Measurements from ENCODE around the gene MIEF1. TPM values are rescaled to one million over a fixed set of nuclear protein-coding genes. Genes with fewer than 3 reads are reported as not detected.

The MIEF1 gene
- polyA plus RNA-seq, 1 of the 3 experiments (the other 2 are of a cell fraction), result 7.5 TPM

DNA sequence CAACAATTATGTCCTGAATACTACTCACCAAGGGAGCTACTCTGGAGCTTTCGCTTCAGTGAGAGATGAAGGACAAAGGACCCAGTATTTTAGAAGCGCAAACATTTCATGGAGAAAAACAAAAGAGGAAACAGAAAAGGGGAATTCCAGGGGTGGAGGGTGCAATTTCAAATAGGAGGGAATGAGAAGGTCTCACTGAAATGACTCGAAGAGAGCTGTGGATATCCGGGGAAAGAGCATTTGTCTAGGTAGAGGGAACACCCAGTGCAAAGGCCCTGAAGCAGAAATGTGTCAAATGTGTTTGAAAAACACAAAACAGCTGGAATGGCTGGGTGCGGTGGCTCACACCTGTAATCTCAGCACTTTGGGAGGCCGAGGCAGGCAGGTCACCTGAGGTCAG, 28.0 kb downstream of the MIEF1 start:
- ChIA-PET CTCF (interaction anchor here (0.6 to 4.7 kb wide), 6 partner anchors 15 to 560 kb away, joined by 3 to 36 read pairs (median 4); no protein-coding TSS in a partner anchor), POLR2A (interaction anchor here (1.7 kb wide), 1 partner anchor 210 kb away, joined by 9 read pairs; the partner anchor contains the start of gene RPL3)
- no peak for TF ChIP-seq TAF1 (IDR thresholded peaks at IDR 0.05; ENCODE audit: borderline replicate concordance, low read depth, low read length)
- TF ChIP-seq MAX (IDR thresholded peaks at IDR 0.05; ENCODE audit: low read depth), result no peak
- TF ChIP-seq SMC3 (IDR thresholded peaks at IDR 0.05; ENCODE audit: low read depth, low read length), result no peak
- no peak for TF ChIP-seq RFX5 (IDR thresholded peaks at IDR 0.05; ENCODE audit: low read length)
- Histone ChIP-seq H3K79me2 (ENCODE audit: insufficient read depth) (peaks cover 21% of the 10 kb centered on the region), H3K36me3 (replicated peaks in 1 of 2; ENCODE audit: control insufficient read depth in 1 of 2, insufficient read depth in 2 of 2, low read length in 1 of 2) (peaks cover 0 to 5% of the 10 kb centered on the region in 2 experiments), H3K4me1 (ENCODE audit: control insufficient read depth in 1 of 2, insufficient read depth in 2 of 2, low read depth in 1 of 2, low read length in 1 of 2) (peaks cover 4 to 24% of the 10 kb centered on the region in 2 experiments; a peak in 2 of 4 replicates), H3K27ac (ENCODE audit: low read depth in 2 of 2, low read length in 1 of 2) (no peak overlapping the region), H3K9ac (no peak overlapping the region), H3K9me3 (no peaks in the 10 kb centered on the region), H4K20me1 (ENCODE audit: insufficient read depth) (peaks cover 24% of the 10 kb centered on the region), H2AFZ (ENCODE audit: low read depth) (no peak overlapping the region), H3F3A (replicated peaks; ENCODE audit: insufficient read depth) (peaks cover under 1% of the 10 kb centered on the region), H3K4me3 (ENCODE audit: low read depth in 2 of 2, low read length in 1 of 2) (no peak overlapping the region), H3K9me2 (no peaks in the 10 kb centered on the region), H3K4me2 (no peak overlapping the region), H3K27me3 (ENCODE audit: insufficient read depth) (no peaks in the 10 kb centered on the region)
- 93% methylated on average over 6 of the region's 6 CpGs for WGBS (ENCODE audit: low lambda C conversion rate)
- DNase-seq, result no peak

DNA sequence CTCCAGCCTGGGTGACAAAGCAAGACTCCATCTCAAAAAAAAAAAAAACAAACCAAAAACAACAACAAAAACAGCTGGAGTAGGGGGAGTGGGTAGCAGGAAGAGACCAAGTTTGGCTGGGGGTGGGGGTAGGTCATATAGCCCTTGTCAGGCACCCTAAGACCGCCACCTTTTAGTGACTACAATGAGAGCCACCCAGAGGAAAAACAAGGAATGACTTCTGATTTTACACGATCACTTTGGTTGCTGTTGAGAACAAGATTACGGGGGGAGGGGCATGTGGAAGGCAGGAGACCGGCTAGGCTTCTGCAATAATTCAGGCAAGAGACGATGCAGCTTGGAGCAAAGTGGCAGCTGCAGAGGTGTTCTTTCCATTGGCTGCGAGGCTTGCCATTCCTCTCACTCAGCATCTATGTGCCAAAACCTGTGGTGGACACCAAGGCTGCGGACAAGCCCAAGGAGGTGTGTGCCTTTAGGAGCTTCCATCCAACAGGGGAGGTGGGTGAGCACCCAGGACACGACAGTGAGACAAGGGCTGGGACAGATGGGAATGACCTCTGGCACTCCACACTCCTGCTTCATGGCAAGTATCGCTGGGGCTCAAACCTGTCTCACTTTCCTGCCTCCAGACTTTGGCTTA, 28.7 kb downstream of the MIEF1 start:
- POLR2A ChIA-PET, result no interaction called here
- DNase-seq, result peak; percentile 45

GRCh38 chr22:39532215-39533073, 30.4 kb downstream of the MIEF1 start, which contains the start of gene RPS19BP1:
RPS19BP1 (minus strand) TSS chr22:39532748; CDS start chr22:39532738, 10 bp downstream.
- CTCF ChIA-PET, result interaction anchor here (4.7 kb wide), 1 partner anchor 35 kb away, joined by 36 read pairs; no protein-coding TSS in a partner anchor
- no CpG with 5 or more reads among the region's 67 CpGs for WGBS (ENCODE audit: low lambda C conversion rate)
- TF ChIP-seq GATA2 (CRISPR knock-in tag; IDR thresholded peaks at IDR 0.05) (no peak), PBX3 (IDR thresholded peaks at IDR 0.05) (peak; percentile 91), CTCF (IDR thresholded peaks at IDR 0.05) (no peak), POLR2AphosphoS5 (IDR thresholded peaks at IDR 0.05; ENCODE audit: low read depth, low read length) (peak; percentile 81), CHD2 (IDR thresholded peaks at IDR 0.05; ENCODE audit: low read length, partially characterized antibody) (peak; percentile 86), EZH2phosphoT487 (IDR thresholded peaks at IDR 0.05; ENCODE audit: borderline replicate concordance, low read depth) (no peak)

More for the DNA sequence above, 28.7 kb downstream of the MIEF1 start:
- Histone ChIP-seq H3F3A (replicated peaks; ENCODE audit: insufficient read depth) (no peaks in the 10 kb centered on the region), H3K79me2 (ENCODE audit: insufficient read depth) (peaks cover 21% of the 10 kb centered on the region), H3K36me3 (replicated peaks in 1 of 2; ENCODE audit: control insufficient read depth in 1 of 2, insufficient read depth in 2 of 2, low read length in 1 of 2) (peaks cover 0 to 5% of the 10 kb centered on the region in 2 experiments), H3K4me1 (ENCODE audit: control insufficient read depth in 1 of 2, insufficient read depth in 2 of 2, low read depth in 1 of 2, low read length in 1 of 2) (peaks cover 4 to 24% of the 10 kb centered on the region in 2 experiments; a peak in 2 of 4 replicates), H3K9ac (no peak overlapping the region), H3K27me3 (ENCODE audit: insufficient read depth) (no peaks in the 10 kb centered on the region), H3K9me2 (no peaks in the 10 kb centered on the region), H2AFZ (ENCODE audit: low read depth) (no peak overlapping the region), H4K20me1 (ENCODE audit: insufficient read depth) (peaks cover 17% of the 10 kb centered on the region), H3K27ac (ENCODE audit: low read depth in 2 of 2, low read length in 1 of 2) (no peak overlapping the region; a peak in 1 of 4 replicates), H3K9me3 (no peaks in the 10 kb centered on the region), H3K4me3 (ENCODE audit: low read depth in 2 of 2, low read length in 1 of 2) (no peak overlapping the region), H3K4me2 (peak overlapping the region; percentile 81)
- CTCF ChIA-PET, result interaction anchor here (0.9 to 4.7 kb wide), 4 partner anchors 16 to 131 kb away, joined by 3 to 36 read pairs (median 10); partner anchors contain the start of gene TAB1
- no peak for TF ChIP-seq GABPA (IDR thresholded peaks at IDR 0.05; ENCODE audit: low read depth)
- WGBS (ENCODE audit: low lambda C conversion rate), result 35% methylated on average over 6 of the region's 9 CpGs

More at GRCh38 chr22:39532215-39533073, 30.4 kb downstream of the MIEF1 start, which contains the start of gene RPS19BP1:
- POLR2A ChIA-PET, result interaction anchor here (0.6 to 1.0 kb wide), 3 partner anchors 10 to 512 kb away, joined by 3 read pairs; no protein-coding TSS in a partner anchor
- DNase-seq, result peak; percentile 86
- peak within 1 kb of the TSS; percentile 46; the same call in 1 of the 2 replicates for H2AFZ ChIP-seq (ENCODE audit: low read depth)
- H3F3A ChIP-seq (replicated peaks; ENCODE audit: insufficient read depth), result no peaks in the 10 kb centered on the region
- peak within 1 kb of the TSS; percentile 81 for H3K4me2 ChIP-seq
- H4K20me1 ChIP-seq (ENCODE audit: insufficient read depth), result peaks cover 10% of the 10 kb centered on the region
- H3K4me1 ChIP-seq (ENCODE audit: control insufficient read depth in 1 of 2, insufficient read depth in 2 of 2, low read depth in 1 of 2, low read length in 1 of 2), result peaks cover 4 to 24% of the 10 kb centered on the region in 2 experiments; a peak in 2 of 4 replicates
- no peaks in the 10 kb centered on the region for H3K27me3 ChIP-seq (ENCODE audit: insufficient read depth)
- H3K79me2 ChIP-seq (ENCODE audit: insufficient read depth), result peaks cover 21% of the 10 kb centered on the region
- H3K9ac ChIP-seq, result peak within 1 kb of the TSS; percentile 83
- H3K27ac ChIP-seq (ENCODE audit: low read depth in 2 of 2, low read length in 1 of 2), result peak within 1 kb of the TSS; percentile 66 to 76; a peak in 3 of 4 replicates
- no peaks in the 10 kb centered on the region for H3K9me2 ChIP-seq
- peaks cover 0 to 5% of the 10 kb centered on the region in 2 experiments for H3K36me3 ChIP-seq (replicated peaks in 1 of 2; ENCODE audit: control insufficient read depth in 1 of 2, insufficient read depth in 2 of 2, low read length in 1 of 2)
- peak within 1 kb of the TSS; percentile 72 for H3K4me3 ChIP-seq (ENCODE audit: low read depth in 2 of 2, low read length in 1 of 2)
- no peaks in the 10 kb centered on the region for H3K9me3 ChIP-seq
